Stimulated activated CD8-positive, alpha-beta memory T cell treated with anti-CD3 and anti-CD28 coated beads, Interleukin-4, amount 100 ng/mL, for 4 hours (primary cell): ENCODE results near the gene MED16.
A peak's percentile ranks its signal among the peaks of the same experiment; 100 is the strongest.

Experiments used
- DNase-seq, 2 donors: peaks; one replicate each; pipeline ENCODE4 v3.0.0-alpha.2; 2020; ENCODE audit warnings: low read depth in 2 of 2, low spot score in 1 of 2

Gene MED16

GRCh38 chr19:928471-929202 lies 35.6 kb upstream of the MED16 start:
- no peak for DNase-seq

GRCh38 chr19:927780-928401 lies 34.9 kb upstream of the MED16 start:
- DNase-seq = no peak

DNA sequence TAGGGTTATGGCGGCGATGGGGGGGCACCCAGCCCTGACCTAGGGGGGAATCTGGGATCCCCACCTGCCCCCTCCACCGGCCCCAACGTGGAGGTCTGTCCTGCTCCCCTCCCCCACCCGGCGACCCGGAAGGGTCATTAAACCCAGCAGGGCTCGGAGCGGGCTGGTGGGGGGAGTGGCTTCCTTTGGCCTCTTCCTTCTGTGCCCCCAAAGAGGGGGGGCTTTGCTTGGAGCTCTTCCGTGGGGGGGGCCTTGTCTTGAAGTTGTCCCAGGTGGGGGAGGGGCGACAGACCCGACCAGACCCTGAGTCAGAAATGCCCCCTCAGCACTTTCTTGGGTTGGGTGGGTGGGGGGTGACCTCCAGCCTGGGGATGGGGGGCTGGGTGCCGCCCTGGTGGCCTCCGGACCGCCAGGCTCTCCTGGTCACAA lies 34.4 kb upstream of the MED16 start:
- DNase-seq = no peak

- DNase-seq = no peak
These were observed 33.8 kb upstream of the MED16 start for GRCh38 chr19:926589-927350.

- DNase-seq = no peak
These were observed 33.3 kb upstream of the MED16 start for GRCh38 chr19:926323-926588.

DNA sequence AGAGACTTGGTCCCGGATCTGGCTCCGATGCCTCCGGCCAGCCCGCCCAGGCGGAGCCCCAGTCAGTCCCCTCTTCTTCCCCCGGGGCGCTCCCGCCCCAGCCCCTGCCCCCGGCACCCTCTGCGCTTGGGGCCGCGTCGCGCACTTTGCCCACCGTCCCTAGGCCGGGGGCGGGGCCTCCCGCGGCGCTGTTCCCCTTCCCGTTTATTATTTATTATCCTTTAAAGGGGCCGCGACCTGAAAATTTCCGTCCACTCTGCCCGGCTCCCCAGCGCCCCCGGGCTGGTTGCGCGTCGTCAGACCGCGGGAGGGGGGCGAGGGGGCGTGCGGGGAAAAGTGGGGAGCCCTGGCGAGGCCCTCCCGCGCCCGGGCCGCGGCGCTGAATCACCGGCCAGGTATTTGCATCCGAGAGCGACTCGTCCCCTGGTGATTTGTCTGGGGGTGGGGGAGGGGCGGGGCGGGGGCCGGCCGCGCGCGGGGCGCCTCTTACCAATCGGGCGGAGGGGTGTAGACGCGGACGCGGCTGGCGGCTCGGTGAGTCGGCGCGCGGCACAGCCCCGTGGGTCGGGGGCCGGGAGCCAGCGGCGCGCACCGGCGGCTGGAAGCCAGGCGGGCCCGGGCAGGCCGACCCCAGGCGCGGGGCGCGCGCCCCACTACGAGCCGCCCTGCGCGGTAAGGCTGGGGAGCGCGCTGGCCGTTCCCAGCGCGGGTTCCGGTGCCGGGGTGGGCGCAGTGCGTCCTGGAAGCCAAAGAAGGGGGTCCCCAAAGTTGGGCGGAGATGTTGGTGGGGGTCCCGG lies 32.7 kb upstream of the MED16 start, which contains the start of gene ARID3A:
Gene ARID3A (plus strand): TSS at position 510 of the 797 bp plus-strand sequence. CDS start 3,494 bp downstream, outside the sequence.
- DNase-seq = peak; percentile 45 to 60

DNA sequence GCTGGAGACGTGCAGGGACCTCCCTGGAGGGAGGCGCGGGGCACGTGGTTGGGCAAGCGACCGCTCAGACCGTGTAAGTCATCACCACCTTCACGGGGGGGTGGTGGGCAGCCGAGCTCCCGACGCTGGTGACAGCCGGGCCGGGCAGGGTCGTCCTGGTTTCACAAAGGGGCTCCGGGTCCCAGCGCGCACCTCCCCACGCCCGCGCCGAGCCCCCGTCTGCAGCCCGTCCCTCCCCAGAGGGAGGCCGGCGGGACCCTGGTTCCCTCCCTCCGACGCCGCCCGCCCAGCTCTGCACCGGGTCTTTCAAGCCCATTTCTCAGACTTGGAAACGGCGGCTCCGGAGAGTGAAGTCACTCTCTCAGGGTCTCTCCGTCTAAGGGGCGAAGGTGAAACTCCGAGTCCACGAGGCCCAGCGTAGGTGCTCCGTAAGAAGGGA lies 32.1 kb upstream of the MED16 start:
- DNase-seq = no peak

DNA sequence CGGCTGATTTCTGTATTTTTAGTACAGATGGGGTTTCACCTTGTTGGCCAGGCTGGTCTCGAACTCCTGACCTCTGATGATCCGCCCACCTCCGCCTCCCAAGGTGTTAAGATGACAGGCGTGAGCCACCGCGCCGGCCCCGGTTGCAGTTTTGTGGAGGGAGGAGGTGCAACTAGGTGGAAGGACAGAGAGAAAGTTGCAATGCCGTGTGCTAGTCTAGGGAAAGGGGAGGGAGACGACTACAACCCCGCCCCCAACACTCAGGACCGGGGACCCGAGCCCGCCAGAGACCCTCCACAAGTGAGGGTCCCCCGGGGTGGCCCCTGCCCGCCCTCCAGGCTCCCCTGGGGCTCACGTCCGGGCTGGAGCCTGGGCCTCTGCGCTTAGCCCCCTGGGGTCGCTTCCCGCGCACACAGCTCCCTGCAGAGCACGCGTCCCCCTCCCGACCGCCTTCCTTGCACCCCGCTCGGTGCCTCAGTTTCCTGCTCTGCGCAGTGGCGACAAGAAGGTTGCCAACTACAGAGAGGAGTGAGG lies 31.6 kb upstream of the MED16 start:
- DNase-seq = no peak

- DNase-seq = no peak
These were observed 27.3 kb upstream of the MED16 start for GRCh38 chr19:920051-920864.

- DNase-seq = no peak
These were observed 26.4 kb upstream of the MED16 start for GRCh38 chr19:919199-920050.

- no peak for DNase-seq
These were observed 25.7 kb upstream of the MED16 start for GRCh38 chr19:918481-919198.

- DNase-seq = no peak
These were observed 25.1 kb upstream of the MED16 start for GRCh38 chr19:918152-918437.

GRCh38 chr19:917323-918151 lies 24.6 kb upstream of the MED16 start, which contains the start of gene KISS1R:
Gene KISS1R (plus strand): TSS chr19:917333. CDS start chr19:917503, 170 bp downstream.
- no peak for DNase-seq

- DNase-seq = no peak
These were observed 23.8 kb upstream of the MED16 start for GRCh38 chr19:916645-917322.

DNA sequence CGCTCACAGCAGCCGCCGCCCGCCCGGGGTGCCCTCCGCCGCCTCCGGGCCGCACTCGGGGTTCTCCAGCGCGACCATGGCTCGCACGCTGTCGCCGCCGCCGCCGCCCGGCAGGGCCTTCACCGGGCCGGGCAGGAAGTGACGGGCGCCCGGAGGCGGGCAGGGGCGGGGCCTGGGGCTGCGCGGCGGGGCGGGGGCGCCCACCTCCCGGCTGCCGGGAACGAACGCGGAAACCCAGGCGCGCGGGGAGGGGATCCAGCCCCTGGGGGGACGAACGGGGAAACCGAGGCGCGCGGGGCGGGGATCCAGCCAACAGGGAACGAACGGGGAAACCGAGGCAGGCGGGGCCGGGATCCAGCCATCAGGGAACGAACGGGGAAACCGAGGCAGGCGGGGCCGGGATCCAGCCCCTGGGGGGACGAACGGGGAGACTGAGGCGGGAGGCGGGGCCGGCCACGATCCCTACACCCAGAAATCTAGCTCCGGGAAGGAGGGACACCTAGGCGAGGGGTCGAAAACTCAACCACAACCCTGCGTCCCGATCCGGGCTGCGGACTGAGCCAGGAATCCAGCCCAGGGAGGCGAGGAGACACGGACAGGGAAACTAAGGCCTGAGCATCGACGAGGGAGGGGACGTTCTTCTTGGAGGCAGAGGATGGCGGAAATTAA lies 20.2 kb upstream of the MED16 start, which contains the start of gene R3HDM4:
Gene R3HDM4 (minus strand): TSS at position 140 of the 669 bp plus-strand sequence. CDS start 62 bp downstream, at position 78.
- peak; percentile 60 to 71 for DNase-seq

- no peak for DNase-seq
These were observed 19.4 kb upstream of the MED16 start for GRCh38 chr19:912181-913079.
